ENCODE data around the gene PIAS2. TPM values are rescaled to one million over a fixed set of nuclear protein-coding genes. Genes with fewer than 3 reads are reported as not detected.

Gene PIAS2
- total and polyA plus RNA-seq, 9 of the 15 experiments (the other 6 are each of a cell fraction or from before 2014, with no cell fraction given): 2.9 to 23.9 (median 12.0) TPM

DNA sequence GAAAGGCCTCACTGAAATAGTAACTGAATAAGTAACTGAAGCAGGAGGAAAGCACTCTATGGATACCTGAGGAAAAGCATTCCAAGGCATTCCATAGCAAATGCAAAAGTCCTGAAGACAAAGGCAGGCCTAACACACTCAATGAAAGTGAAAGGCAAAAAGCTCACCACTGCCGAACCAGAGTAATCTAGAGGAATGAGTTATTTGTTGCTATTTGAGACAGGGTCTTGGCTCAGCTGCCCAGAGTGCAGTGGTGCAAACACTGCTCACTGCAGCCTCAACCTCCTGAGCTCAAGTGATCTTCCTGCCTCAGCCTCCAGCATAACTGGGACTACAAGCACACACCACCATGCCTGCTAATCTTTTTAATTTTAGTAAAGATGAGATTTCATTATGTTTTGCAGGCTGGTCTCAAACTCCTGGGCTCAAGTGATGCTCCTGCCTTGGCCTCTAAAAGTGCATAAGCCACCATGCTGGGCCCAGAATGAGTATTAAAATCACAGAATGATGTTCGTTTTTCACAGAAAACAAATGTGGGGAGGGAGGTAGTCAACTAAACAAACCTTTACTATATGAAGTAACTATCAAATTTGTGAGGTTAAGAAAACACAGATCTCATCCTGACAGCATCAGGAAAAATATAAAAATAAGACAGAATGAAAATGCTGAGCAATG is 17.9 kb downstream of the PIAS2 start (continued):
- TF ChIP-seq, protein P1, sequence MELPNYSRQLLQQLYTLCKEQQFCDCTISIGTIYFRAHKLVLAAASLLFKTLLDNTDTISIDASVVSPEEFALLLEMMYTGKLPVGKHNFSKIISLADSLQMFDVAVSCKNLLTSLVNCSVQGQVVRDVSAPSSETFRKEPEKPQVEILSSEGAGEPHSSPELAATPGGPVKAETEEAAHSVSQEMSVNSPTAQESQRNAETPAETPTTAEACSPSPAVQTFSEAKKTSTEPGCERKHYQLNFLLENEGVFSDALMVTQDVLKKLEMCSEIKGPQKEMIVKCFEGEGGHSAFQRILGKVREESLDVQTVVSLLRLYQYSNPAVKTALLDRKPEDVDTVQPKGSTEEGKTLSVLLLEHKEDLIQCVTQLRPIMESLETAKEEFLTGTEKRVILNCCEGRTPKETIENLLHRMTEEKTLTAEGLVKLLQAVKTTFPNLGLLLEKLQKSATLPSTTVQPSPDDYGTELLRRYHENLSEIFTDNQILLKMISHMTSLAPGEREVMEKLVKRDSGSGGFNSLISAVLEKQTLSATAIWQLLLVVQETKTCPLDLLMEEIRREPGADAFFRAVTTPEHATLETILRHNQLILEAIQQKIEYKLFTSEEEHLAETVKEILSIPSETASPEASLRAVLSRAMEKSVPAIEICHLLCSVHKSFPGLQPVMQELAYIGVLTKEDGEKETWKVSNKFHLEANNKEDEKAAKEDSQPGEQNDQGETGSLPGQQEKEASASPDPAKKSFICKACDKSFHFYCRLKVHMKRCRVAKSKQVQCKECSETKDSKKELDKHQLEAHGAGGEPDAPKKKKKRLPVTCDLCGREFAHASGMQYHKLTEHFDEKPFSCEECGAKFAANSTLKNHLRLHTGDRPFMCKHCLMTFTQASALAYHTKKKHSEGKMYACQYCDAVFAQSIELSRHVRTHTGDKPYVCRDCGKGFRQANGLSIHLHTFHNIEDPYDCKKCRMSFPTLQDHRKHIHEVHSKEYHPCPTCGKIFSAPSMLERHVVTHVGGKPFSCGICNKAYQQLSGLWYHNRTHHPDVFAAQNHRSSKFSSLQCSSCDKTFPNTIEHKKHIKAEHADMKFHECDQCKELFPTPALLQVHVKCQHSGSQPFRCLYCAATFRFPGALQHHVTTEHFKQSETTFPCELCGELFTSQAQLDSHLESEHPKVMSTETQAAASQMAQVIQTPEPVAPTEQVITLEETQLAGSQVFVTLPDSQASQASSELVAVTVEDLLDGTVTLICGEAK (IDR thresholded peaks at IDR 0.05): no peak
- TF ChIP-seq, protein P1 (CRISPR knock-in tag; IDR thresholded peaks at IDR 0.05): no peak
- no peak for TF ChIP-seq LEF1 (IDR thresholded peaks at IDR 0.05)
- no peak for TF ChIP-seq ZNF239 (CRISPR knock-in tag; IDR thresholded peaks at IDR 0.05)
- no peak for TF ChIP-seq CHD1 (IDR thresholded peaks at IDR 0.05; ENCODE audit: low read length)
- TF ChIP-seq KDM5B (IDR thresholded peaks at IDR 0.05; ENCODE audit: insufficient replicate concordance, low read depth, low read length): no peak
